ENCODE data around the gene SLC22A14. TPM values are rescaled to one million over a fixed set of nuclear protein-coding genes. Genes with fewer than 3 reads are reported as not detected.

The SLC22A14 gene
- total RNA-seq, 1 experiment from 2014 or later, result not detected

- no peak overlapping the region for H2BK12ac ChIP-seq (ENCODE audit: insufficient read length, low read depth, low read length)
- H3K4me2 ChIP-seq (ENCODE audit: insufficient read depth, insufficient read length, low read length), result no peak overlapping the region
- no peak overlapping the region for H2AFZ ChIP-seq (ENCODE audit: low read length)
- no peaks in the 10 kb centered on the region for H3K23me2 ChIP-seq (ENCODE audit: insufficient read length, low read depth, low read length, poor library complexity, severe bottlenecking)
- H3K27ac Mint-ChIP-seq, result no peak overlapping the region
- no peaks in the 10 kb centered on the region for H3K9me3 ChIP-seq (ENCODE audit: control insufficient read depth, low read depth, low read length)
- no peaks in the 10 kb centered on the region for H3K79me2 ChIP-seq (ENCODE audit: insufficient read depth, low read length)
- H2BK5ac ChIP-seq (ENCODE audit: insufficient read length, low read length), result no peak overlapping the region
- DNase-seq, result no peak
- H2BK20ac ChIP-seq (ENCODE audit: low read depth, low read length, poor library complexity, severe bottlenecking), result no peak overlapping the region
- no peaks in the 10 kb centered on the region; the same call in 1 of the 2 replicates for H3K27me3 Mint-ChIP-seq (ENCODE audit: low read depth)
- no peak overlapping the region for H3K56ac ChIP-seq (ENCODE audit: insufficient read length, low read depth, low read length)
- H3K14ac ChIP-seq (ENCODE audit: insufficient read depth, low read length), result no peak overlapping the region
- H3K79me1 ChIP-seq (ENCODE audit: insufficient read depth, low read depth, low read length, poor library complexity, severe bottlenecking), result no peaks in the 10 kb centered on the region
- no peak overlapping the region for H2AK5ac ChIP-seq (ENCODE audit: insufficient read length, low read length)
- no peak overlapping the region for H4K91ac ChIP-seq (ENCODE audit: insufficient read length, low read depth, low read length)
- H3K18ac ChIP-seq (ENCODE audit: insufficient read length, low read depth, low read length), result no peak overlapping the region
- H4K20me1 ChIP-seq (ENCODE audit: control insufficient read depth, insufficient read depth, insufficient read length), result no peaks in the 10 kb centered on the region
- no peak overlapping the region for H3T11ph ChIP-seq (ENCODE audit: low read length)
- no peak overlapping the region for H2BK15ac ChIP-seq (ENCODE audit: low read depth, low read length)
- peaks cover 12 to 25% (median 19%) of the 10 kb centered on the region in 3 experiments for H3K36me3 Mint-ChIP-seq (ENCODE audit: insufficient read depth in 1 of 3, low read depth in 3 of 3)
- WGBS (ENCODE audit: extremely low coverage, insufficient read length, low lambda C conversion rate), result no CpG with 5 or more reads among the region's 4 CpGs
- H3K9ac ChIP-seq (ENCODE audit: extremely low read depth, insufficient read length, low read length), result no peak overlapping the region
- no peak overlapping the region for H4K8ac ChIP-seq (replicated peaks; ENCODE audit: insufficient read length, low read depth, low read length)
- no peaks in the 10 kb centered on the region for H3K27me3 ChIP-seq (ENCODE audit: insufficient read depth, low read length)
- no peak for TF ChIP-seq CTCF (conservative IDR thresholded peaks at IDR 0.05)
- no peak overlapping the region for H3K27ac ChIP-seq (ENCODE audit: insufficient read length, low read depth, low read length)
- no peak overlapping the region for H3K4ac ChIP-seq (ENCODE audit: low read depth, low read length)
- H3K4me1 Mint-ChIP-seq, result no peaks in the 10 kb centered on the region
- no peak overlapping the region for H2BK120ac ChIP-seq (ENCODE audit: low read depth, low read length, poor library complexity, severe bottlenecking)
- no peak overlapping the region for H3K4me3 Mint-ChIP-seq
- H4K5ac ChIP-seq (ENCODE audit: insufficient read length, low read depth, low read length), result no peak overlapping the region
- no peaks in the 10 kb centered on the region for H3K4me1 ChIP-seq (ENCODE audit: insufficient read depth, low read length)
- no peak overlapping the region for H3K23ac ChIP-seq (ENCODE audit: insufficient read length, low read depth, low read length)
- H3K9me3 Mint-ChIP-seq, result peaks cover 4 to 5% of the 10 kb centered on the region in 2 experiments; a peak in 4 of 5 replicates
Observed at GRCh38 chr3:38353151-38353550, 71.1 kb downstream of the SLC22A14 start.

Measured in H9 (cell line).